Right forelimb (tissue), 1 donor: Measurements from ENCODE around the gene RPS19.

Experiments used
- DNase-seq: peaks from one replicate; pipeline ENCODE4 v3.0.0-alpha.2; 2018

RPS19 gene

GRCh38 chr19:41879670-41880328, 19.7 kb downstream of the RPS19 start:
- DNase-seq, result no peak

- DNase-seq, result no peak
These were observed 20.3 kb downstream of the RPS19 start for GRCh38 chr19:41880329-41880708.

GRCh38 chr19:41882568-41883462, 22.8 kb downstream of the RPS19 start, which contains the start of gene ARHGEF1:
Gene ARHGEF1, plus strand, starts transcription at chr19:41883184. Its CDS starts 4,899 bp downstream, at chr19:41888083.
- peak; percentile 68 for DNase-seq

- no peak for DNase-seq
These were observed 23.4 kb downstream of the RPS19 start for GRCh38 chr19:41883463-41883820.

GRCh38 chr19:41883821-41884733, 24.0 kb downstream of the RPS19 start:
- peak; percentile 93 for DNase-seq

GRCh38 chr19:41886761-41887710, 27.0 kb downstream of the RPS19 start:
- DNase-seq, result no peak

GRCh38 chr19:41887711-41888382, 27.8 kb downstream of the RPS19 start:
- peak; percentile 69 for DNase-seq

GRCh38 chr19:41888926-41889325, 28.9 kb downstream of the RPS19 start:
- no peak for DNase-seq

- DNase-seq, result no peak
These were observed 29.8 kb downstream of the RPS19 start for GRCh38 chr19:41889896-41890295.

- DNase-seq, result no peak
These were observed 30.9 kb downstream of the RPS19 start for GRCh38 chr19:41890936-41891335.

- no peak for DNase-seq
These were observed 32.3 kb downstream of the RPS19 start for GRCh38 chr19:41892173-41892902.

GRCh38 chr19:41893899-41894298, 33.8 kb downstream of the RPS19 start:
- no peak for DNase-seq

GRCh38 chr19:41894350-41894749, 34.3 kb downstream of the RPS19 start:
- DNase-seq, result no peak

- DNase-seq, result no peak
These were observed 35.9 kb downstream of the RPS19 start for GRCh38 chr19:41895745-41896580.

GRCh38 chr19:41896581-41896942, 36.5 kb downstream of the RPS19 start:
- DNase-seq, result no peak

- no peak for DNase-seq
These were observed 37.1 kb downstream of the RPS19 start for GRCh38 chr19:41897181-41897580.

GRCh38 chr19:41897820-41898219, 37.8 kb downstream of the RPS19 start:
- no peak for DNase-seq

- no peak for DNase-seq
These were observed 38.2 kb downstream of the RPS19 start for GRCh38 chr19:41898235-41898634.

- DNase-seq, result no peak
These were observed 41.8 kb downstream of the RPS19 start for GRCh38 chr19:41901707-41902360.
